Right hindlimb (tissue), 1 donor: ENCODE data around the gene ARHGAP25.

Experiments used
- DNase-seq: peaks from one replicate; pipeline ENCODE4 v3.0.0-alpha.2; 2018

Gene ARHGAP25

DNA sequence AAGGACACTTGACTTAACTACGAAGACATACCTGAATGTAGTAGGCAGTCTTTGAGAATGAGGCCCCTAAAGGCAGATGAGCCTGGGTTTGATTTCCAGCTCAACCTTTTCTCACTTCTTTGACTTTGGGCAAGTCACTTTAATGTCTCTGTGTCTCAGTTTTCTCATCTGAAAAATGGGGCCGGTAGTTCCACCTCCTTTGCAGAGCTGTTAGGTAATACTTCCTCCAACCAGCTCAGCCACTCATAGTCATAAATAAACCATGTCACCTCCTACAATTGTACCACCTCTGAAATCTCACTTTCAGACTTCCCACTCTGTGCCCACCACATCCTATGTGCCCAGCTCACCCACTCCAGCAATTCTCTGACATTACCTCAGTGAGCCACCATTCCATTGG is 10.4 kb downstream of the ARHGAP25 start:
- DNase-seq, result no peak

DNA sequence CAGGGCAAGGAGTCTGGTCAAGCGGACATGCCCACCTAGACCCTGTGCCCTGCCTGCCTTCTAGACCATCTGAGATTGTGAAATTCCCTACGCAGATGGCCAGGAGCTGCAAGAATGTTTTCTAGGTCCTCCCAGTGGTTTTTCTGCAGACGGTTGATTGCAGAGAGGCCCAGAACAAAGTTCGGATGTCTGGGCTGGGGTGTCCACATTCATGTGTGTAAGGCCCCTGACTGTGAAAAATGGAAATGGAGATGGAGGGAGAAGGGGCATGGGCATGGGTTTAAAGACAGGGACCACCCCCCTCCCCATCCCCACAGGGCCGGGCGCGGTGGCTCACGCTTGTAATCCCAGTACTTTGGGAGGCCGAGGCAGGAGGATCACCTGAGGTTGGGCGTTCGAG is 11.8 kb downstream of the ARHGAP25 start:
- DNase-seq, result no peak

- DNase-seq, result no peak
These were observed 12.8 kb downstream of the ARHGAP25 start for GRCh38 chr2:68747413-68747812.

GRCh38 chr2:68747900-68748299 is 13.3 kb downstream of the ARHGAP25 start:
- no peak for DNase-seq

- no peak for DNase-seq
These were observed 14.0 kb downstream of the ARHGAP25 start for GRCh38 chr2:68748568-68748967.

GRCh38 chr2:68749345-68749744 is 14.7 kb downstream of the ARHGAP25 start:
- DNase-seq, result no peak

DNA sequence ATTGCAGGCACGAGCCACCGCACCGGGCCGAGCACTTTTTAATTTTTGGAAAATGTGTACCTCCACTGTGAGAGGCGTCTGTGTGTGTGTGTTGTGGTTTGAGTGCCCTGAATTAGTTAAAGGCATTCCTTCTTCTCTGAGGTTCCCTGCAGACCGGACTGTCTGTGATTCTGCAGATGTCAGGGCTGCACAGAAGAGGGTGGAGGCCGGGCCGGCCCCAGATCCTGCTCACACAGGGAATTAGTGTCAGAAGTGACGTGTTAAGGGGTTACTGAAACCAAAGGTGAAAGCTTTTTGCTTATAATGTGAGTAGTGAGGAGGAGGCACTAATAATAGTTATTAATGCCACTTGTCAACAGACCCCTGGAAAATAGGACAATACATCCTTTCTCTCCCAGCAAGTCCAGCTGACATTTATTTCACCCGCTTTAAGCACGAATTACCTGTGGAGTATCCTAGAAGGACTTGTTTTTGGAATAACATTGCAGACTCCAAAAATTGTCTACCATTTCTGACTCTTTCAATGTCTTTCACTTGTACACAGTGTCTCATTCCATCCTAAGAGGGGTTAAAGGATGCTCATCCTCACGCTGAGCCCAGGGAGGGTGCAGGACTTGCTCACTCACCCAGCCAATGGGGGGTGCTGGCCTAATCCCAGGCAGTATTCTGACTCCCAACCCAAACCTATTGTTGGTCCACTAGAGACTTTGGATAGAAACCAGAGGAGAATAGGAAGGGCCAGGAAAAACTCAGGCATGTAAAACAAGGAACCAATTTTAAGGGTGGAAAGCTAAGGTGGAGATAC is 16.2 kb downstream of the ARHGAP25 start:
- no peak for DNase-seq

DNA sequence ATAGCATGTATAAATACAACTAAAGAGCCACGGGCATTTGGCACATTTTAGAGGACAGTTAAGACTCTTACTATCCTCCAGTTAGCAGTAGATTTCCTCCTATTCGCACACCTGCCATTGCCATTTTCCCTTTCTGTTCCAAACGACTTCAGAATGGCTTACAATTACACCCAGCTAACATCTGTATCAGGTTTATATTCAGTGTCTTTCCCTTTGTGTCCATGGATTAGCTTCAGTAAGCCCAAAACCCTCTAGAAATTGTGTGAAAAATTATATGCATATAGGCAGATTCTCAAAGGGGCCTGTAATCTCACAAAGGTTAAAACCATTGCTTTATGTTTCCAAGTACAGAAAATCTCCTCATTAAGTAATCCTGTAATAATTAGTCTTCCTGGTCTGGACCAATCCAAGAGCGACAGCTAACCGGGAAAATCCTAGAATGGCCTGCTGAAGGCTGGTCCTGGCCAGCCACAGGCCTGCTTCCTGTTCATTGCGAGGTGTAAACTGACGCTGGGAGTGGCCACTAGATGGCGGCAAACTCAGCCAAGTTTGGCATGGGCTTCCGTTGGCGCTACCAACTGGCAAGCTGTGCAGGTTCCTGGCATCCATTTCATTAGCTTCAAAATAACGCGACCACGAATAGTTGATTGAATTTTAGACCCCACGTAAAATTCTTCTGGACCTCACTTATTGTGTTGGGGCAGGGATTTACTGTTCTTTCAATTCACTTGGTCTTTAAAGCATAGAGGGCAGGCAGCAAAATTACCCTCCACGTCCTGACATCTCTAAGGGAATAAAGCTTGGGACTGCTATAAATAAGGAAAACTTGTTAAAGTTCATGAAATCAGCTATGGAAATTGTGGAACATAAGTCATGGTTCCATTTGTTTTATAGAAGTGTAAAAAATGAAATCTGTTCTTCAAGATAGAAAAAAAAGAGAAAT is 17.1 kb downstream of the ARHGAP25 start:
- DNase-seq, result peak; percentile 85

GRCh38 chr2:68753318-68753717 is 18.7 kb downstream of the ARHGAP25 start:
- no peak for DNase-seq

DNA sequence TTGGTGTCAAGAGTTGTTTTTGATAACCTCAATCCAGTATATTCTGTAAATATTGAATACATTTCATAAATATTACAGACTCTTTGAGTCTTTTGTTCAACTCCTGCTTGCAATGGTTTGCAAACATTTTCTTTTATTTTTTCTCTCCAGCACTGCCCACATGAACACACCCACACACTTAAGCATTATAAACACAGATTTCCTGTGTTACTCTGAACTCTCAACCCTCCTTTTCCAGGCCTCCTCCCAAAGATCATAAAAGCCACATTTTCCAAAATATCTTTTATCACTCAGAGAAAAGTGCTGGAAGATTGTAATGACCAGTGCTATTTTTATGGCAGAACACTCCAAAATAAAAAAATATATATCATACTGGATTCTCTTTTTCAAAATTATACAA is 20.5 kb downstream of the ARHGAP25 start:
- DNase-seq, result no peak

- no peak for DNase-seq
These were observed 21.6 kb downstream of the ARHGAP25 start for GRCh38 chr2:68756178-68756577.

DNA sequence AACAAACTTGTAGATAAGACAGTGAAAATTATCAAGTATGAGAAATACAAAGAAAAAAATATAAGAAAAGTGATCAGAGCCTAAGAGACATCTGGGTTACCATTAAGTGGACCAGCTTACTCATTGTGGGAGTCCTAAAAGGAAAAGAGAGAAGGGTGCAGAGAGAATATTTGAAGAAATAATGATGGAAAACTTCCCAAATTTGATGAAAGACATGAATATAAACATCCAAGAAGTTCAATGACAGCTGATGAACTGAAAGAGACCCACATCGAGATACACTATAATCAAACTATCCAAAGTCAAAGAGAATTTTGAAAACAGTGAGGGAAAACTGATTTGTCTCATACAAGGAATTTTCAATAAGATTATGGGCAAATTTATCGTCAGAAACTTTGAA is 22.5 kb downstream of the ARHGAP25 start:
- no peak for DNase-seq

DNA sequence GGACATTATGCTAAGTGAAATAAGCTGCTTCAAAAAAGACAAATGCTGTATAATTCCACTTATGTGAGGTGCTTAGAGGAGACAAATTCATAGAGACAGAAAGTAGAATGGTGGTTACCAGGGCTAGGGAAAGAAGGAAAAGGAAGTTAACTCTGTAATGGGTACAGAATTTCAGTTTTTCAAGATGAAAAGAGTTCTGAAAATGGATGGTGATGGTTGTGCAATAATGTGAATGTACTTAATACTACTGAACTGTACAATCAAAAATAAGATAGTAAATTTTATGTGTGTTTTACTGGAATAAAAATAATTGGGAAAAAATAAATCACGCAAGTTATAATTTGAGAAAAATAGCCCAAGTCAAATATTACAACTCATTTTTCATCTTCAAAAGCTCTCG is 27.5 kb downstream of the ARHGAP25 start:
- no peak for DNase-seq

DNA sequence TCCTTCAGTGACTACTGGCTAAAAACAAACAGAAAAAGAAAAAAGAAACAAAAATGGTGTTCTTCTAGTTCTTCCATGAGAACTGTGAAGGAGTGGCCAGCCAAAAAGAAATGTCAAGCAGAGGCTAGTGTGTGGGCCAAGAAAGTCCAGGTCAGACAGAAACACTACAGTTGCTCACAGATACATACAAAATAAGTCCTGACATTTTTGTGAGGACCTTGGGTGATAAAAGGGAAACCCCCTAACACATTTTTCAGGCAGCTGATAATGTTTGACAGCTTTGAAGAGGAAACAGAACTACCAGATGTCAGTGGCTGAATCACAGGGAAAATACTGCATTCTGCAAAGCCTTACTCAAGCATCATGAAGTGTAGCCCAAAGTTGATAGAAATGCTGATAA is 28.1 kb downstream of the ARHGAP25 start:
- no peak for DNase-seq

DNA sequence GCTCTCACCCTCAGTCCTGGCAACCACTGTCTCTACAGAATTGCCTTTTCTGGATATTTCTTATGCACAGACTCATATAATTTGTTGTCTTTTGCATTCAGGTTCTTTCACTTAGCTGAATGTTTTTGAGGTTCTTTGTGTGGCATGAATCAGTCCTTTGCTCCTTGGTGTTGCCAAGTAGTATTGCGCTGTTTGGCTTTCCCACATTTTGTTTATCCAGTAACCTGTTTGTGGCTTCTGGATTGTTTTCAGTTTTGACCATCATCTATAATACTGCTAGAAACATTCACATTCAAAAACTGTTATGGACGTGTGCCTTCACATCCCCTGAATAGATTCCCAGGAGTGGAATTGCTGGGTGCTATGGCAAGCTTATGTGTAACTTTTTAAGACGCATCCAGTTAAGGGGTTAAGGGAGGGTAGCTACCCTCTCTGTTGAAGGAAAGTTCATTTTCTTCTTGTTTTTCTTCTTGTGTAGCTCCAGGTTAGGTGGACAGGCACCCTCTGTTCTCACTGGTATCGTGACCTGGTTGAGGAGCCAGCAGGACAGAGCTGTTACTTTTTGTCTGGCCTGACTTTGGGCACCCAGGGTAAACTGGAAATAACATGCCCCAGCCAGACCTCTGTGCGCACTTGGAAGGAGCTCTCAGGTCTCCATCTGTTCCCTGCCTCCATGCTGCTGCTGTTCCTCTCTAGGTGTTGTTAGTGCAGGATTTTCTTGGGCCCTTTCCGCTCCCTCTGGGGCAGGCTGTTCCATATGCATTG is 29.6 kb downstream of the ARHGAP25 start:
- no peak for DNase-seq

DNA sequence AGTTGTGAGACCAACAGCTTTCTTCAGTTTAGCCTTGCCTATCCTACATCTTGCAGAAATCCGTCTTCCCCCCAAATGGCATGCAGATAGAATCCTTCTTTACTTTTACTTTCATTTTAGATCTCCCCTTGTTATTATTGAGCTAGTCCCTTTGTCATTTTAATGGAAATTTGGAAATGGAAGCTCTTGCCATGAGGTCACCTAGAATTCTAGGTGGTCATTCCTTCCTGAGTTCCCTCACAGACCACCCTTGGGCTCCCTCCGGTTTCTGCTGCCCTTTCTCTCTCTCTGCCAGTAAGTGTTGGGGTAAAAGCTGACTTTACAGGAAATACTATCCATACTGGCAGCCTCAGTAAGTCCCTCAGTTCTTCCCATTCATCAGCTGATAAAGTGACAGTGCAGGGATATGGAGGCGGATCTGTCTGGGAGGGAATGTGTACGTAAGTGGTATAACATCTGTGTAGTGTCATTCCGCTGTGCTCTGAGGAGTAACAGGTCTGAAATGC is 30.2 kb downstream of the ARHGAP25 start:
- DNase-seq, result no peak

DNA sequence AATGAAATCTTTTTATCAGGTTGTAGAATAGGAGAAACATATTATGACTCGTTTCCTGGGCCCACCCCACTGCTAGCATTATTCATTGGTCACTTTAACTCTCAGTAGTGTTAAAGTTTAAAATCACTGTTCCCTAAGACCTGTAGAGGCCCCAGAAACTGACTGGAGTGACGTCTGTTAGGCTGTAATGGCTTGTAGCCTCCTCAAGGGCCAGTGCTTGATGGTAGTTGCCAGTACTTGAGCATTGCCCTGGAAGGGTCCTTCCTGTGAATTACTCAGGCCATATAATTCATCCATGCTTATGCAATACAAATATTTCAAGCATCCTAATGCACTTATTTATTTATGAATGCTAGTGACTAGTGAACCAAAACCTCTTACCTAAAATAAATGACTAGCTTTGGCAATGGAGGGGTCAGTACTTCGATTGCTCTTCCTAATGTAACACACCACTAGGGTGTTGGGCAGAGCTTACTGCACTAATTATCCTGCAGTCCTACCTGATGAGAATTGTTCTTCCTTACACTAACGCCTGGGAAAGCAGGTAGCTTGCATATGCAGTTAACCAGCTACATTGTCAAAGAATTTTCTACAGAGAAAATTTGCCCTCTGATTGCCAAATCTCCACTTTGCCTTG is 31.2 kb downstream of the ARHGAP25 start:
- no peak for DNase-seq

- DNase-seq, result no peak
These were observed 31.8 kb downstream of the ARHGAP25 start for GRCh38 chr2:68766376-68766845.

GRCh38 chr2:68767031-68767961 is 32.7 kb downstream of the ARHGAP25 start:
- DNase-seq, result no peak

GRCh38 chr2:68767996-68768395 is 33.4 kb downstream of the ARHGAP25 start:
- no peak for DNase-seq

- DNase-seq, result no peak
These were observed 33.9 kb downstream of the ARHGAP25 start for GRCh38 chr2:68768461-68768860.
